Ishikawa (cell line): ENCODE data around the gene GPATCH3.
A peak's percentile ranks its signal among the peaks of the same experiment; 100 is the strongest.

Experiments
- CEBPB ChIP-seq: IDR thresholded peaks from 2 replicates; pipeline ENCODE4 v1.6.1; 2012
- CREB1 ChIP-seq: IDR thresholded peaks from 2 replicates; pipeline ENCODE4 v1.6.1; 2012; ENCODE audit warnings: low read depth
- EGR1 ChIP-seq: IDR thresholded peaks from 2 replicates; pipeline ENCODE4 v1.6.1; 2012
- EP300 ChIP-seq: IDR thresholded peaks from 2 replicates; pipeline ENCODE4 v1.6.1; 2012; ENCODE audit warnings: borderline replicate concordance
- FOXM1 ChIP-seq: IDR thresholded peaks from 2 replicates; pipeline ENCODE4 v1.6.1; 2012; ENCODE audit warnings: low read depth, borderline replicate concordance
- MAX ChIP-seq: IDR thresholded peaks from 2 replicates; pipeline ENCODE4 v1.6.1; 2012
- NFIC ChIP-seq: IDR thresholded peaks from 2 replicates; pipeline ENCODE4 v1.6.1; 2012
- RAD21 ChIP-seq: IDR thresholded peaks from 2 replicates; pipeline ENCODE4 v1.6.1; 2012; ENCODE audit warnings: low read depth
- REST ChIP-seq: IDR thresholded peaks from 2 replicates; pipeline ENCODE4 v1.6.1; 2012; ENCODE audit warnings: low read depth, mild to moderate bottlenecking
- TAF1 ChIP-seq: IDR thresholded peaks from 2 replicates; pipeline ENCODE4 v1.6.1; 2012; ENCODE audit warnings: low read depth, mild to moderate bottlenecking
- TCF12 ChIP-seq: IDR thresholded peaks from 2 replicates; pipeline ENCODE4 v1.6.1; 2012; ENCODE audit warnings: low read depth
- TEAD4 ChIP-seq: IDR thresholded peaks from 2 replicates; pipeline ENCODE4 v1.6.1; 2012
- USF1 ChIP-seq: IDR thresholded peaks from 2 replicates; pipeline ENCODE4 v1.6.1; 2012
- YY1 ChIP-seq: IDR thresholded peaks from 2 replicates; pipeline ENCODE4 v1.6.1; 2012; ENCODE audit warnings: low read depth
- ZBTB7A ChIP-seq: IDR thresholded peaks from 2 replicates; pipeline ENCODE4 v1.6.1; 2012; ENCODE audit warnings: low read depth

The GPATCH3 gene

GRCh38 chr1:26911399-26912146 lies 11.3 kb upstream of the GPATCH3 start:
- TF ChIP-seq RAD21 (no peak), ZBTB7A (no peak), TAF1 (no peak), CEBPB (no peak), FOXM1 (no peak)

GRCh38 chr1:26910343-26911160 lies 10.3 kb upstream of the GPATCH3 start:
- TF ChIP-seq ZBTB7A (no peak), EP300 (no peak), MAX (no peak), TEAD4 (no peak), TCF12 (no peak), REST (no peak), USF1 (no peak), CEBPB (no peak), YY1 (no peak), RAD21 (no peak), NFIC (no peak), CREB1 (no peak), FOXM1 (no peak), EGR1 (no peak), TAF1 (no peak)

- TF ChIP-seq RAD21 (no peak), TAF1 (no peak), REST (no peak), YY1 (no peak), EGR1 (no peak), NFIC (no peak), CEBPB (no peak), TCF12 (no peak), USF1 (no peak), MAX (no peak), CREB1 (no peak), EP300 (no peak), TEAD4 (no peak)
These were observed 9.7 kb upstream of the GPATCH3 start for GRCh38 chr1:26909951-26910342.

- TF ChIP-seq REST (no peak), NFIC (peak; percentile 68; the same call in 1 of the 2 replicates), CEBPB (no peak), ZBTB7A (no peak)
These were observed 7.0 kb upstream of the GPATCH3 start for GRCh38 chr1:26907071-26907917.
